Fibroblast of the conjunctiva (primary cell): ENCODE data around the gene FN1.
A peak's percentile ranks its signal among the peaks of the same experiment; 100 is the strongest.

Experiments
- DNase-seq: peaks from one replicate; pipeline ENCODE4 v3.0.0-alpha.2; 2010; ENCODE audit warnings: low read depth

FN1 gene

GRCh38 chr2:215407061-215407460 lies 28.8 kb downstream of the FN1 start:
- no peak for DNase-seq

GRCh38 chr2:215405722-215406581 lies 29.9 kb downstream of the FN1 start:
- DNase-seq: no peak

DNA sequence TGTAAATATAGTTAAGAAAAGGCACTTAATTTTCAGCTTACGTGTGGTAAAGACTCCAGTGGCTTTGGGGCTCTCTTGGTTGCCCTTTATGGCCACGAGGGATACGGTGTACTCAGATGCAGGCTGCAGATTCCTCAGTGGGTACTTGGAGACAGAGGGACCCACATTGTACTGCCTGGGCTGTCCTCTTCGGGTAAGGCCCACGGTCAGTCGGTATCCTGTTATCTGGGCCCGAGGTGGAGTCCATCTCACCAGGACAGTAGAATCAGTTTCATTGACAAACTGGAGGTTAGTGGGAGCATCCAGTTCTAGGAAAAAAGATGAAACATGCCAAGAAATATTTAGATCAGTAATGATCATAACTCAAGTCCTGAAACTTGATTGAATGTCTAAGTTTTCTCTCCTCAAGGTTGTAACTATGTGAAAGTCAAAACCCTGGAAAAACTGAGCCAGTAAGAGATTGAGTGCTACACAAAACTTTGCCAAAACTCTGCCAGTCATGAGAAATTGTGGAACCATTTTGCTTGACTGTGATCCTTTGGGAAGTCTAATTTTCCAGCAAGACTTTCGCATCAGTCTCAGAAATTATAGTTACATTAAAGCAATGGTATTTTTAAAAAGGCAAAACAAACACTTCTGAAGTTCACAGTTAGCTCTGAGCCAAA lies 31.4 kb downstream of the FN1 start:
- no peak for DNase-seq

DNA sequence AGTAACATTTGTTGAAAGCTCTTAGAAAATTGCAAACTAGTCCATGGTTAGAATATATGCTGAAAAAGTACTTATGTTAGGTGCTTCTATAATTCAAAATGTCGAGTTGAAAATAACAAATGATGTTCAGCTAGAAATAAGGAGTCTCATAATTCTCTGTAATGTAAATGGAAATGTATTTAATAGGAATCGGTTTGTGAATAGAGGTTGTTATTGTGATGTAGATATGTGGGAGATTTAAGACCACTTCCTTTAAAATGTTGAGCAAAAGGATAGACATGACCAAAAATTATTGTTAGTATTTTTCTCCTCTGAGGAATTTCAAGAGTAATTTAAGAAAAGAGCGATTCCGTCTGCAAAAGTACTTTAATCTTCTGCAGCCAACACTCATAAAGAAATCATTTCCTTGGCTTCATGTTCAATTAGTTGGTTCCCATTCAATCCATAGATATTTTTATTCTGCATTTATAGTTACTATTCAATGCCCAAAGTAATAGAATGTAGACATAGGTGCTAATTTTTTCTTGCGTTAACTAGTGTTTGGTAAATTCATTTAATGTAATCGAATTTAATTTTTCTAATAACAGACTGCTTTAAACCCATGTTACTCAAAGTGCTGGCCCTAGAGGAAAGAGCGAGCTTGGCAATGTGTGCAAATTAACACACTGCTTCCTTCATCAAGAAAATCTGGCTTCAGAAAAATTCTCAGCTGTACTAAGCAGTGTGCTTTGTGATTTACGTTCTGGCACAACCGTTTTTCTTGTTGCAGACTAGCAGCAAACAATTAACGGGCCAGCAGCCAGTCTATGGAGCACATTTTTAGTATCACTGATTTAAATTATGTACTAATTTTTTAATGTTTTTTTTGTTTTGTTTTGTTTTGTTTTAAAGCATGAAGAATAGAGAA lies 32.2 kb downstream of the FN1 start:
- DNase-seq: no peak

- no peak for DNase-seq
Measured at GRCh38 chr2:215401896-215402379, 33.9 kb downstream of the FN1 start.

DNA sequence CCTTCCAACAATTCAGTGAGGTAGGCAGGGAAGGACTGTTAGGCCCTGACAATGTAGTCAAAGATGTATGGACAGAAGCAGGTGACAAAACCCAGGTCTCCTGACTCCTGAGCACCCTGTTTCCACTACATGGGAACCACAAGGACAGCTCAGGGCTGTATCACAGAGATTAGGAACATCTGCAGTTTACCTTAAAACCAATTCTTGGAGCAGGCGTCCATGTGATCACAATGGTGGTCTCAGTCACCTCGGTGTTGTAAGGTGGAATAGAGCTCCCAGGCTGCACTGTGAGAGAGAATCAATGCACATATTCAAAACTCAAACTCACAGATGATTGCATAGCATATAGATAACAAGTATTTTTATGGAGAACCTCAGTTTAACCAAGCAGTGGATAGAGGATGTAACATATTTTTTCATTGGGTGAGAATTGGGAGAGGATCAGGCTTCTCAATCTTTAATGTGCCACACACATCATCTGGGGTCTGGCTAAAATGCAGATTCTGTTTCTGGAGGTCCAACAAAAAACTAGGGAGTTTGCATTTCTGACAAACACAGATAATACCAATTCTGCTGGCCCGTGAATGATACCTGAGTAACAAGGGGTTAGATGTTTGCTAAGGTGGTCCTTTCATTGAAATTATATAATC lies 36.7 kb downstream of the FN1 start:
- DNase-seq: no peak

- DNase-seq: no peak
Measured at GRCh38 chr2:215397632-215398341, 38.1 kb downstream of the FN1 start.

- peak; percentile 28 for DNase-seq
Measured at GRCh38 chr2:215396595-215397313, 39.1 kb downstream of the FN1 start.

DNA sequence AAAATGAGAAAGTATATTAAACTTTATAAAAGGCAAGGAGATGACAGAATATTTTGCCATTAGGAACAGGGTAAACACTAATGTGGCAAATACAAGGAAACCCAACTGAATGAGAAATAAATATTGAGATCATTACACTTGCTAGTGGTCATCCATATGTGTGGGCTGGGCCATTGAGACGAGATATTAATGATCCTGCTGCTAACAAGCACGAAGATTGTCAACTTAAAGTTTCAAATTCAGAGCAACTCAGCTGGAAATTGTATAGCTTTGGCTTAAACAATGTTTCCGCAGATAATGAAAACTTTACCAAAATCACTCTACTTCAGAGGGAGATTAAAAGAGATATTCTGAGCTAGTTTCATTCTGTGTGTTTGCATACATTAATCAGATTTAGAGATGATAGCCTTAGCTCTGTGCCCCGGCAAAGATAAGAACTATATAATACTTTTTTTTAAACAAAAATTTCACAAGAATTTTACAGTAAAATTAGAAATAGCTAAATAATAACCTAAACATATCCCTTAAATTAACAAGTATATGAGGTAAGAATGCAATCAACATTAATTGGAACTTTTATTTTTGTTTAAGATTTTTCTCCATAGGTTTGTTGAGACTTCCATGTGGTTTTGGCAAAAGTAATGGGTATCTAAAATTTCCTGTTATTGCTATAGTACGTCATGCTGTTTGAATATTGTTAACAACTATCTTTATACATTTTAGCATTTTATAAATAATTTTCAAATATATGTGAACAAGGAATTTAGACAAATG lies 40.0 kb downstream of the FN1 start:
- no peak for DNase-seq

- no peak for DNase-seq
Measured at GRCh38 chr2:215394102-215394805, 41.6 kb downstream of the FN1 start.

- no peak for DNase-seq
Measured at GRCh38 chr2:215392687-215393270, 43.1 kb downstream of the FN1 start.

DNA sequence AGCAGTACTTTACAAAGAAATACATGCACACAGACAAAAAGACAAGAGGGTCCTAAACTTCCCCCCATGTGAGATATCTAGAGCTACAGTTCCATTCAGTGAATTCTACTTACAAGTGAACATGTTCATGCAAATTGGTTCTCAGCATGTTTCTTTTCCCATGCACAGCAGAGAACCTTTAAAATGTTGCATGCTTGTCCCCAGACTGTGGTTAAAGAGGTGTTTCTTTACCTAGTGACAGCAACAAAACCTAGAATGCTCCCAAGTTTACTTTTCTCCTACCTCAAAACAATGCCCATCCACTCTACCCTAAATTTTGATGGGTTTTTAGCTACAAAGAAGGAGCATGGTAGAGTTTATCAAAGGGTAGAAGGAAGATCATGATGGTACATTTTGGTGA lies 43.7 kb downstream of the FN1 start:
- DNase-seq: no peak

DNA sequence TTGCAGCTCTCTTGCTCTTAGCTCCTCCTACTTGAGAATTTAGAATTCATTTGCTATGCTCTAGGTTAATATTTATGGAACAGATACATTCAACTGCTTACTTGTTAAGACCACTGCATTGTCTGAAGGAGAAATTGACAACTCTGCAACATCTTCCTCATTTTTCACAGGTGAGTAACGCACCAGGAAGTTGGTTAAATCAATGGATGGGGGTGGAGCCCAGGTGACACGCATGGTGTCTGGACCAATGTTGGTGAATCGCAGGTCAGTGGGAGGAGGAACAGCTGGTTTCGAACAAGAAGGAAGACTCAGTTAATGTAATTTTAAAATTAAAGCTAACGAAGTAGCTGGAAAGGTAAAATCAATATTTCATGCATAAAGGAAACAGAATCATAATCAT lies 44.3 kb downstream of the FN1 start:
- no peak for DNase-seq

DNA sequence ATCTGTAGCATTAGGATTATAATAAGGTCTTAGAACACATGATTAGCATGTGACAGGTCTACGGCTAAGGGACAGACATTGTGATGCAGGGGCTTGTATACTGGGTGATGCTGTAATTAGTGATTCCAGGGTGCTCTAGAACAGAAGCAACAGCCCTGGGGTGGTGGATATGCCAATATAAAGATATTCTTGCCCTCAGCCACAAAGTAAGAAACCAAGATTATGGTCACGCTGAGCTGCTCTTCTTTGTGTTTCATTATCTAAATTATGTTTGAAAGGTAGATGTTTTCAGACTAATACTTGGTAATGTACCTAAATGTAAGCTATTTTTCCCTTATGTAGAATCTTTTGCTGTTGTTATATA lies 45.3 kb downstream of the FN1 start:
- no peak for DNase-seq

- DNase-seq: no peak
Measured at GRCh38 chr2:215388002-215388728, 47.7 kb downstream of the FN1 start.

DNA sequence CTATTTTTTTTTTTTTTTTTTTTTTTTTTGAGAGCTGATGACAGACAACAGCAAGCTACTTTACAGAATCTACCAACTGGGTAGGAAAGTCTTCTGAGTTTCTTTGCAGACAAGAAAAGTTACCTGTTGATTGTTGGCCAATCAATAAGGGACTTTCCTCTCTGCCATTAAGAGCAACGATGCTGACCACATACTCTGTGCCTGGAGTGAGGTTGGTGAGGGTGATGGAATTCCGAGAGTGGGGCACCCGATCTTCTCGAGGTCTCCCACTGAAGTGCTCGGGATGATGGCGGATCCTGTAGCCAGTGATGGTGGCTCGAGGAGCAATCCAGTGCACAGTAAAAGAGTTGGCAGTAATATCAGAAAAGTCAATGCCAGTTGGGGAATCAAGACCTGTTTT lies 49.3 kb downstream of the FN1 start:
- DNase-seq: no peak

- no peak for DNase-seq
Measured at GRCh38 chr2:215384710-215385109, 51.2 kb downstream of the FN1 start.

DNA sequence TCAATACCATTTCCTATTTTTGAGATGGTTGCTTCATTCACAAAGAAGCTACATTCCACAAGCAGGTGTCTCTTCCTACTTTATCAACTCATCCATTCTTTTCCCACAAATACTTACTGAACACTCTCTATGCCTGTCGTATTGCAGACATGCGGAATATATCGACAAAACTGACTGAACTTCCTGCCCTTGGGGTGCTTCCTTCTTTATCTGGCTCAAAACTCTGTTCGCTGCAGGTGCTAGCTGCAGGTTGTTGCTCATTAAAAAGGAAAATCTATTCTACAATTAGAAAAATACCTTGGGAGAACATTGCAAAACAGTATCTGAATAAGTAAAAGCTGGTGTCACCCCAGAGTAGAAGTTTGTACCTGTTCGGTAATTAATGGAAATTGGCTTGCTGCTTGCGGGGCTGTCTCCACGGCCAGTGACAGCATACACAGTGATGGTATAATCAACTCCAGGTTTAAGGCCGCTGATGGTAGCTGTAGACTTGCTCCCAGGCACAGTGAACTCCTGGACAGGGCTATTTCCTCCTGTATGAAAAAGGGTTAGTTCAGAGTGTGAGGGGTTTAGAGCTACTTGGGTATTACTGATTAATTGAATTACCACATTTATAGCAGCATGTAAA lies 52.1 kb downstream of the FN1 start:
- no peak for DNase-seq
